HuH-7 (cell line): ENCODE results near the gene SPINK9.

ENCODE experiments used
- DNase-seq: peaks from one replicate; pipeline ENCODE4 v3.0.0; 2011; ENCODE audit warnings: low spot score

Gene SPINK9

GRCh38 chr5:148368299-148368698, 32.9 kb downstream of the SPINK9 start:
- no peak for DNase-seq

GRCh38 chr5:148372166-148372725, 36.9 kb downstream of the SPINK9 start:
- no peak for DNase-seq

- DNase-seq = no peak
Measured at GRCh38 chr5:148372893-148373292, 37.5 kb downstream of the SPINK9 start.

GRCh38 chr5:148374690-148375360, 39.5 kb downstream of the SPINK9 start:
- DNase-seq = peak; percentile 34

- DNase-seq = no peak
Measured at GRCh38 chr5:148376198-148376597, 40.8 kb downstream of the SPINK9 start.

GRCh38 chr5:148378670-148379069, 43.3 kb downstream of the SPINK9 start:
- DNase-seq = no peak

- no peak for DNase-seq
Measured at GRCh38 chr5:148379340-148379739, 44.0 kb downstream of the SPINK9 start.

- DNase-seq = no peak
Measured at GRCh38 chr5:148381906-148382305, 46.5 kb downstream of the SPINK9 start.

- no peak for DNase-seq
Measured at GRCh38 chr5:148382961-148383360, 47.6 kb downstream of the SPINK9 start.

GRCh38 chr5:148383564-148384379, 48.4 kb downstream of the SPINK9 start, which contains the start of gene FBXO38:
TSS of gene FBXO38 (plus strand) at chr5:148383958. CDS start at chr5:148394777, 10,819 bp downstream.
- DNase-seq = peak; percentile 77

GRCh38 chr5:148384380-148384737, 49.0 kb downstream of the SPINK9 start:
- no peak for DNase-seq

GRCh38 chr5:148385094-148385493, 49.7 kb downstream of the SPINK9 start:
- no peak for DNase-seq

- DNase-seq = no peak
Measured at GRCh38 chr5:148386041-148386440, 50.7 kb downstream of the SPINK9 start.

GRCh38 chr5:148387325-148387724, 52.0 kb downstream of the SPINK9 start:
- DNase-seq = no peak

GRCh38 chr5:148388696-148389095, 53.3 kb downstream of the SPINK9 start:
- DNase-seq = no peak
